BJ (cell line): ENCODE measurements around the gene STRBP. TPM values are rescaled to one million over a fixed set of nuclear protein-coding genes. Genes with fewer than 3 reads are reported as not detected.

ENCODE experiments used
- CTCF ChIA-PET: fragments of 350-600 bp; formaldehyde crosslinking; extraction: SDS; loops from one replicate; lab custom pipeline; 2021; ENCODE audit warnings: antibody characterized with exemption, inconsistent platforms; lab: Yijun Ruan, JAX
- POLR2A ChIA-PET: fragments of 300-600 bp; sonication (Branson Sonifier 250); formaldehyde crosslinking; extraction: SDS; loops from one replicate; lab custom pipeline; 2021; ENCODE audit warnings: antibody characterized with exemption; lab: Charles Lee
- DNase-seq: peaks from one replicate; pipeline ENCODE4 v3.0.0-alpha.2; 2011; ENCODE audit warnings: low read depth
- H3K27me3 ChIP-seq: 2 replicates; pipeline ENCODE4 v1.6.0; 2011; ENCODE audit warnings: low read length; ENCODE audit not compliant: control insufficient read depth, insufficient read depth
- H3K36me3 ChIP-seq: 2 replicates; pipeline ENCODE4 v1.5.1; 2011; ENCODE audit warnings: low read length; ENCODE audit not compliant: control insufficient read depth, insufficient read depth
- H3K4me3 ChIP-seq: 2 replicates; pipeline ENCODE4 v1.5.1; 2011; ENCODE audit warnings: low read depth, mild to moderate bottlenecking, control low read depth, low read length
- CTCF ChIP-seq: IDR thresholded peaks from 2 replicates; pipeline ENCODE4 v1.5.1; 2011; ENCODE audit warnings: low read depth, mild to moderate bottlenecking, control low read depth, inconsistent platforms, low read length, moderate library complexity; ENCODE audit not compliant: insufficient read depth
- polyA plus RNA-seq: library from polyadenylated mRNA; depleted of rRNA; stranded (reverse); fragments of >200 nt; gene quantifications from 2 replicates; pipeline ENCODE4 v1.2.3, GENCODE V29; 2011; rRNA removed

The STRBP gene
- polyA plus RNA-seq, 1 experiment, result 1.1 TPM

- ChIA-PET CTCF (interaction anchor here (1.0 to 5.6 kb wide), 4 partner anchors 10 to 275 kb away, joined by 3 to 27 read pairs (median 4); partner anchors contain the start of gene GPR21), POLR2A (interaction anchor here (0.6 kb wide), 1 partner anchor 169 kb away, joined by 3 read pairs; no protein-coding TSS in a partner anchor)
- no peak for TF ChIP-seq CTCF
- no peak overlapping the region for H3K4me3 ChIP-seq
- no peaks in the 10 kb centered on the region for H3K27me3 ChIP-seq
- H3K36me3 ChIP-seq, result peaks cover 6% of the 10 kb centered on the region; the same call in 1 of the 2 replicates
- no peak for DNase-seq
Observed at GRCh38 chr9:123074628-123075027, 193.8 kb downstream of the STRBP start.

- no peak overlapping the region for H3K4me3 ChIP-seq
- H3K36me3 ChIP-seq, result peaks cover 5% of the 10 kb centered on the region; the same call in 1 of the 2 replicates
- CTCF ChIA-PET, result interaction anchor here (1.0 to 5.6 kb wide), 6 partner anchors 10 to 275 kb away, joined by 3 to 27 read pairs (median 4); partner anchors contain the start of gene GPR21
- H3K27me3 ChIP-seq, result no peaks in the 10 kb centered on the region
- DNase-seq, result peak; percentile 84
- peak; percentile 24; the same call in 1 of the 2 replicates for TF ChIP-seq CTCF
- POLR2A ChIA-PET, result no interaction called here
Observed at GRCh38 chr9:123073991-123074422, 194.4 kb downstream of the STRBP start.

GRCh38 chr9:123073441-123073840 lies 194.9 kb downstream of the STRBP start:
- DNase-seq, result no peak
- POLR2A ChIA-PET, result no interaction called here
- H3K4me3 ChIP-seq, result no peak overlapping the region

GRCh38 chr9:123072407-123072995 lies 195.9 kb downstream of the STRBP start:
- no peak for TF ChIP-seq CTCF

More at GRCh38 chr9:123073441-123073840, 194.9 kb downstream of the STRBP start:
- TF ChIP-seq CTCF, result no peak
- CTCF ChIA-PET, result interaction anchor here (1.0 to 5.6 kb wide), 4 partner anchors 10 to 276 kb away, joined by 3 to 27 read pairs (median 4); no protein-coding TSS in a partner anchor
- Histone ChIP-seq H3K27me3 (no peaks in the 10 kb centered on the region), H3K36me3 (peaks cover 4% of the 10 kb centered on the region; the same call in 1 of the 2 replicates)

More at GRCh38 chr9:123072407-123072995, 195.9 kb downstream of the STRBP start:
- no peaks in the 10 kb centered on the region for H3K27me3 ChIP-seq
- ChIA-PET POLR2A (interaction anchor here (0.5 kb wide), 1 partner anchor 18 kb away, joined by 3 read pairs; no protein-coding TSS in a partner anchor), CTCF (interaction anchor here (5.6 kb wide), 1 partner anchor 277 kb away, joined by 27 read pairs; no protein-coding TSS in a partner anchor)
- H3K4me3 ChIP-seq, result no peak overlapping the region
- no peak for DNase-seq
- H3K36me3 ChIP-seq, result peaks cover 3% of the 10 kb centered on the region; the same call in 1 of the 2 replicates

Other genes with a start within 250 kb of the STRBP start
- gene GPR21, start 234.9 kb downstream of the STRBP start, polyA plus RNA-seq, result not detected in 2 replicates
- gene CRB2, start 87.6 kb upstream of the STRBP start, polyA plus RNA-seq, result not detected in 2 replicates